ENCODE data around the gene TXNL1.

TXNL1 gene

GRCh38 chr18:56672391-56672790, 34.0 kb upstream of the TXNL1 start:
- peaks cover 8% of the 10 kb centered on the region for H3K36me3 Mint-ChIP-seq (ENCODE audit: low read depth)
- H3K27me3 Mint-ChIP-seq (ENCODE audit: low read depth), result no peaks in the 10 kb centered on the region
- no peak for TF ChIP-seq CTCF (IDR thresholded peaks at IDR 0.05; ENCODE audit: unreplicated experiment in 3 of 3)
- H3K27ac Mint-ChIP-seq, result no peak overlapping the region
- H3K9me3 Mint-ChIP-seq, result no peaks in the 10 kb centered on the region
- no peaks in the 10 kb centered on the region for H3K4me1 Mint-ChIP-seq
- H3K4me3 Mint-ChIP-seq, result no peak overlapping the region

GRCh38 chr18:56662902-56663301, 24.5 kb upstream of the TXNL1 start:
- TF ChIP-seq CTCF (IDR thresholded peaks at IDR 0.05; ENCODE audit: unreplicated experiment in 3 of 3), result no peak
- H3K9me3 Mint-ChIP-seq, result no peaks in the 10 kb centered on the region
- H3K27me3 Mint-ChIP-seq (ENCODE audit: low read depth), result no peaks in the 10 kb centered on the region
- peaks cover 32% of the 10 kb centered on the region for H3K4me1 Mint-ChIP-seq
- no peak overlapping the region for H3K4me3 Mint-ChIP-seq
- H3K27ac Mint-ChIP-seq, result no peak overlapping the region
- H3K36me3 Mint-ChIP-seq (ENCODE audit: low read depth), result no peaks in the 10 kb centered on the region

GRCh38 chr18:56662502-56662901, 24.1 kb upstream of the TXNL1 start:
- peaks cover 32% of the 10 kb centered on the region for H3K4me1 Mint-ChIP-seq

GRCh38 chr18:56662063-56662408, 23.6 kb upstream of the TXNL1 start:
- peaks cover 32% of the 10 kb centered on the region for H3K4me1 Mint-ChIP-seq
- H3K27me3 Mint-ChIP-seq (ENCODE audit: low read depth), result no peaks in the 10 kb centered on the region
- no peaks in the 10 kb centered on the region for H3K36me3 Mint-ChIP-seq (ENCODE audit: low read depth)
- H3K4me3 Mint-ChIP-seq, result no peak overlapping the region
- TF ChIP-seq CTCF (IDR thresholded peaks at IDR 0.05; ENCODE audit: unreplicated experiment in 3 of 3), result no peak
- H3K27ac Mint-ChIP-seq, result peak overlapping the region; percentile 6 to 56 (median 33)
- H3K9me3 Mint-ChIP-seq, result no peaks in the 10 kb centered on the region

More at GRCh38 chr18:56662502-56662901, 24.1 kb upstream of the TXNL1 start:
- H3K9me3 Mint-ChIP-seq, result no peaks in the 10 kb centered on the region
- no peak for TF ChIP-seq CTCF (IDR thresholded peaks at IDR 0.05; ENCODE audit: unreplicated experiment in 3 of 3)
- H3K36me3 Mint-ChIP-seq (ENCODE audit: low read depth), result no peaks in the 10 kb centered on the region
- no peaks in the 10 kb centered on the region for H3K27me3 Mint-ChIP-seq (ENCODE audit: low read depth)
- H3K4me3 Mint-ChIP-seq, result no peak overlapping the region
- H3K27ac Mint-ChIP-seq, result no peak overlapping the region

GRCh38 chr18:56661360-56662062, 23.1 kb upstream of the TXNL1 start:
- TF ChIP-seq CTCF (IDR thresholded peaks at IDR 0.05; ENCODE audit: unreplicated experiment in 3 of 3), result no peak
- Mint-ChIP-seq H3K4me3 (no peak overlapping the region), H3K9me3 (no peaks in the 10 kb centered on the region)

GRCh38 chr18:56660655-56661054, 22.3 kb upstream of the TXNL1 start:
- peak overlapping the region in 2 of 3 experiments; percentile 6 to 56 for H3K27ac Mint-ChIP-seq
- no peaks in the 10 kb centered on the region for H3K9me3 Mint-ChIP-seq
- H3K27me3 Mint-ChIP-seq (ENCODE audit: low read depth), result no peaks in the 10 kb centered on the region
- no peak overlapping the region for H3K4me3 Mint-ChIP-seq
- peaks cover 32% of the 10 kb centered on the region for H3K4me1 Mint-ChIP-seq
- no peaks in the 10 kb centered on the region for H3K36me3 Mint-ChIP-seq (ENCODE audit: low read depth)
- TF ChIP-seq CTCF (IDR thresholded peaks at IDR 0.05; ENCODE audit: unreplicated experiment in 3 of 3), result no peak

More at GRCh38 chr18:56661360-56662062, 23.1 kb upstream of the TXNL1 start:
- Mint-ChIP-seq H3K36me3 (ENCODE audit: low read depth) (no peaks in the 10 kb centered on the region), H3K27me3 (ENCODE audit: low read depth) (no peaks in the 10 kb centered on the region), H3K4me1 (peaks cover 32% of the 10 kb centered on the region), H3K27ac (peak overlapping the region; percentile 6 to 56 (median 33))
